Measurements from ENCODE around the gene INTS13. TPM values are rescaled to one million over a fixed set of nuclear protein-coding genes. Genes with fewer than 3 reads are reported as not detected.

INTS13 gene
- total and polyA plus RNA-seq, 2 of the 8 experiments (the other 6 are each of a cell fraction or from before 2014, with no cell fraction given): 20.5 to 58.2 TPM

- no peak for DNase-seq (ENCODE audit: low read depth in 1 of 2, low spot score in 2 of 2)
- TF ChIP-seq POU5F1 (IDR thresholded peaks at IDR 0.05; ENCODE audit: low read depth, low read length) (no peak), HDAC6 (IDR thresholded peaks at IDR 0.05; ENCODE audit: low read depth, low read length) (no peak), NRF1 (IDR thresholded peaks at IDR 0.05; ENCODE audit: low read depth, low read length) (no peak), CHD1 (IDR thresholded peaks at IDR 0.05; ENCODE audit: low read depth, low read length) (no peak), BRCA1 (IDR thresholded peaks at IDR 0.05; ENCODE audit: low read depth, low read length) (no peak), HDAC2 (IDR thresholded peaks at IDR 0.05; ENCODE audit: borderline replicate concordance in 1 of 2, low read depth in 2 of 2, low read length in 2 of 2) (no peak), ASH2L (IDR thresholded peaks at IDR 0.05; ENCODE audit: low read length) (no peak), TBP (IDR thresholded peaks at IDR 0.05; ENCODE audit: low read depth, low read length) (no peak), RBBP5 (IDR thresholded peaks at IDR 0.05; ENCODE audit: borderline replicate concordance, low read depth, low read length) (no peak), PHF8 (conservative IDR thresholded peaks at IDR 0.05; ENCODE audit: low read depth, low read length) (no peak)
Observed at GRCh38 chr12:26878661-26879119, 59.1 kb downstream of the INTS13 start.

More at GRCh38 chr12:26878661-26879119, 59.1 kb downstream of the INTS13 start:
- ChIA-PET CTCF (ENCODE audit: partially characterized antibody) (interaction anchor here (0.6 to 7.0 kb wide), 14 partner anchors 9 to 419 kb away, joined by 3 to 96 read pairs (median 4); partner anchors contain the start of gene ITPR2), POLR2A (ENCODE audit: partially characterized antibody) (interaction anchor here (1.0 kb wide), 2 partner anchors 11 to 144 kb away, joined by 3 read pairs; partner anchors contain the start of gene MED21)
- Histone ChIP-seq H2BK12ac (ENCODE audit: low read depth, low read length) (no peak overlapping the region), H3K14ac (ENCODE audit: insufficient read length) (no peak overlapping the region), H2BK20ac (ENCODE audit: low read length) (no peak overlapping the region), H3K36me3 (ENCODE audit: control insufficient read depth in 2 of 4, insufficient read depth in 4 of 4, low read length in 3 of 4) (no peaks in the 10 kb centered on the region), H3K4me1 (replicated peaks in 1 of 4; ENCODE audit: control insufficient read depth in 3 of 4, insufficient read depth in 4 of 4, low read length in 3 of 4) (no peaks in the 10 kb centered on the region), H2BK5ac (ENCODE audit: low read depth, low read length) (no peak overlapping the region), H2BK15ac (ENCODE audit: low read length) (no peak overlapping the region), H2AK5ac (ENCODE audit: low read depth, low read length) (no peak overlapping the region), H3K79me1 (ENCODE audit: low read depth, low read length) (no peaks in the 10 kb centered on the region), H3K9ac (replicated peaks in 1 of 4; ENCODE audit: extremely low read depth in 1 of 4, low read depth in 3 of 4, low read length in 3 of 4) (no peak overlapping the region), H4K8ac (ENCODE audit: extremely low read depth, insufficient read depth, low read length) (no peak overlapping the region; the same call in 1 of the 2 replicates), H3K79me2 (ENCODE audit: control insufficient read depth in 1 of 2, insufficient read depth in 2 of 2, low read length in 2 of 2) (no peaks in the 10 kb centered on the region), H3K4ac (replicated peaks; ENCODE audit: insufficient read length, low read depth, low read length) (no peak overlapping the region), H3K18ac (ENCODE audit: extremely low read depth, low read length) (no peak overlapping the region), H4K20me1 (replicated peaks in 1 of 2; ENCODE audit: control insufficient read depth in 1 of 2, insufficient read depth in 2 of 2, low read length in 2 of 2) (no peaks in the 10 kb centered on the region), H3K23me2 (ENCODE audit: low read depth, low read length) (no peaks in the 10 kb centered on the region), H3K4me3 (ENCODE audit: extremely low read depth in 1 of 4, insufficient read depth in 2 of 4, low read depth in 3 of 4, low read length in 4 of 4) (no peak overlapping the region), H2AFZ (ENCODE audit: low read length) (no peak overlapping the region), H4K91ac (replicated peaks; ENCODE audit: insufficient read length, low read length) (no peak overlapping the region), H3K9me3 (ENCODE audit: insufficient read depth in 2 of 2, low read depth in 1 of 2, low read length in 1 of 2) (0 out of 4 replicates have a peak, but pooled peaks cover 0 to 3% of the 10 kb centered on the region in 2 experiments), H4K5ac (ENCODE audit: insufficient read length, low read depth, low read length) (no peak overlapping the region), H3K27ac (ENCODE audit: low read depth, low read length) (no peak overlapping the region), H3K4me2 (ENCODE audit: insufficient read depth in 1 of 2, low read depth in 2 of 2, low read length in 2 of 2) (no peak overlapping the region), H2BK120ac (replicated peaks; ENCODE audit: low read depth, low read length) (no peak overlapping the region), H3K56ac (replicated peaks; ENCODE audit: insufficient read length, low read depth, low read length) (no peak overlapping the region), H3K27me3 (replicated peaks in 1 of 4; ENCODE audit: control insufficient read depth in 3 of 4, extremely low read depth in 1 of 4, insufficient read depth in 3 of 4, low read length in 3 of 4) (0 out of 7 replicates have a peak, but pooled peaks cover 0 to under 1% (median 0%) of the 10 kb centered on the region in 4 experiments), H3K23ac (ENCODE audit: insufficient read length) (no peak overlapping the region)
- 88% methylated on average over 6 of the region's 6 CpGs; no CpG with 5 or more reads in 1 of the 2 experiments for WGBS, 2 experiments (ENCODE audit: extremely low coverage in 1 of 2, insufficient coverage in 1 of 2, insufficient read length in 1 of 2, insufficient replicate concordance in 2 of 2, low coverage in 1 of 2, low lambda C conversion rate in 2 of 2, missing lambda C conversion rate in 1 of 2)
- no peak for FAIRE-seq
